Suprapubic skin (tissue), 4 donors: ENCODE results near the gene TSPAN32. TPM values are rescaled to one million over a fixed set of nuclear protein-coding genes. Genes with fewer than 3 reads are reported as not detected.

Source experiments
- DNase-seq, 2 donors: peaks; one replicate each; pipeline ENCODE4 v3.0.0-alpha.2; 2019; ENCODE audit warnings: low spot score in 2 of 2
- H3K27ac ChIP-seq: fragments of 200-600 bp; sonication (generic); one replicate; pipeline ENCODE4 v1.5.1; 2019
- H3K27me3 ChIP-seq: fragments of 200-600 bp; sonication (generic); one replicate; pipeline ENCODE4 v1.5.1; 2019
- H3K36me3 ChIP-seq: fragments of 200-600 bp; sonication (generic); one replicate; pipeline ENCODE4 v1.5.1; 2019
- H3K4me1 ChIP-seq: fragments of 200-600 bp; sonication (generic); one replicate; pipeline ENCODE4 v1.5.1; 2019
- H3K4me3 ChIP-seq: fragments of 200-600 bp; sonication (generic); one replicate; pipeline ENCODE4 v1.5.1; 2019; ENCODE audit warnings: mild to moderate bottlenecking
- H3K9me3 ChIP-seq: fragments of 200-600 bp; sonication (generic); one replicate; pipeline ENCODE4 v1.5.1; 2019
- EP300 ChIP-seq: sonication (generic); formaldehyde crosslinking; IDR thresholded peaks from one replicate; pipeline ENCODE4 v1.6.1; 2017; ENCODE audit warnings: antibody characterized with exemption
- POLR2A ChIP-seq, 2 donors: fragments of 450-650 bp; IDR thresholded peaks; one replicate each; pipeline ENCODE4 v1.6.1; 2017; ENCODE audit warnings: antibody characterized with exemption in 2 of 2, mild to moderate bottlenecking in 2 of 2, moderate library complexity in 2 of 2
- POLR2AphosphoS5 ChIP-seq, 3 donors: sonication (generic); formaldehyde crosslinking; IDR thresholded peaks; one replicate each; pipeline ENCODE4 v1.6.1; 2017; ENCODE audit warnings: antibody characterized with exemption in 3 of 3
- WGBS: methylation state at CpG from one replicate; pipeline ENCODE4 v1.1.5; 2018; 5-methylcytosine and 5-hydroxymethylcytosine counted together
- total RNA-seq, 4 donors: library from RNA; depleted of rRNA; stranded (reverse); fragments of >200 nt; gene quantifications; one replicate each; pipeline ENCODE4 v1.1.0, GENCODE V29; 2016
- TF ChIP-seq, protein P1 (sequence below), 2 donors: fragments of 200-600 bp in 1 of 2; fragments of 450-650 bp in 1 of 2; sonication (generic) in 1 of 2; IDR thresholded peaks; one replicate each; pipeline ENCODE4 v1.5.1; 2016 to 2019; ENCODE audit warnings: antibody characterized with exemption in 2 of 2, mild to moderate bottlenecking in 1 of 2, moderate library complexity in 1 of 2

TSPAN32 gene
- total RNA-seq, 4 donors from 2014 or later, result 0.26 to 4.3 TPM; not detected in 2

DNA sequence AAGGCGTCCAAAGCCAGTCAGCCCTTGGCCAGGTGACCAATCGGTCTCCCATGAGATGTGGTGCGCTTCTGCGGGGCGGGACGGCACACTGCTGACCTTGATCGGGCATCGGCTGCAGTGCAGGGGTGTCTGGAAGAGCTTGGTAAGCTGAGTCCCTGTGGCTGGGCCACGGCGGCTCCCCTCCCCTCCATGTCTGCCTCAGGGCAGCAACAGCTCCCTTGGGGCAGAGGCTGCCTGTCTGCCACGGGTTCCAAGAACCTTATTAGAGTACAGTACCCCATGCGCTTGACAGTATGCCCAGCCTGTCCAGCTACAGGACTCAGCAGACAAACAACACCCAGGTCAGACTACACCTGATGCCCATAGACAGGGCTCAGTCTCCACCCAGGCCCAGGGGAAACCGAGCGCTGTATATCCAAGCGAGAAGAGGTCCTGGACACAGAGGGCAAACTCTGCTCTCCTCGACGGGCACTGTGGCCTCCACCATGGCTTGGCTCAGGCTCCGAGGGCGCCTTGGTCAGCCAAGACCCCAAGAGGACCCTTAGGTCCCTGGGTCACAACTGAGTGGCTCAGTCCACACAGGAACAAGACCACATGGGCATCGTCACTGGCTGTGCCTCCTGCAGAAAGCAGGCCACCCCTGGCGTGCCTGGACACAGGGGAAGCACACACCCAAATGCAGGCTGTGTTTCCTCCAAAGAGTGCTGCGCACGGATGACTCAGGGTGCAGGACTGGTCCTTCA is 18.9 kb downstream of the TSPAN32 start:
- no peaks in the 10 kb centered on the region for H3K9me3 ChIP-seq
- no peak overlapping the region for H3K4me3 ChIP-seq
- no peaks in the 10 kb centered on the region for H3K27me3 ChIP-seq
- H3K36me3 ChIP-seq, result no peaks in the 10 kb centered on the region
- H3K27ac ChIP-seq, result no peak overlapping the region
- 85% methylated on average over 18 of the region's 23 CpGs for WGBS
- H3K4me1 ChIP-seq, result peaks cover 5% of the 10 kb centered on the region
- peak; percentile 52 to 53 for DNase-seq
- TF ChIP-seq POLR2AphosphoS5 (IDR thresholded peaks at IDR 0.05) (no peak), EP300 (no peak), POLR2A (IDR thresholded peaks at IDR 0.05) (no peak)
- TF ChIP-seq, protein P1, sequence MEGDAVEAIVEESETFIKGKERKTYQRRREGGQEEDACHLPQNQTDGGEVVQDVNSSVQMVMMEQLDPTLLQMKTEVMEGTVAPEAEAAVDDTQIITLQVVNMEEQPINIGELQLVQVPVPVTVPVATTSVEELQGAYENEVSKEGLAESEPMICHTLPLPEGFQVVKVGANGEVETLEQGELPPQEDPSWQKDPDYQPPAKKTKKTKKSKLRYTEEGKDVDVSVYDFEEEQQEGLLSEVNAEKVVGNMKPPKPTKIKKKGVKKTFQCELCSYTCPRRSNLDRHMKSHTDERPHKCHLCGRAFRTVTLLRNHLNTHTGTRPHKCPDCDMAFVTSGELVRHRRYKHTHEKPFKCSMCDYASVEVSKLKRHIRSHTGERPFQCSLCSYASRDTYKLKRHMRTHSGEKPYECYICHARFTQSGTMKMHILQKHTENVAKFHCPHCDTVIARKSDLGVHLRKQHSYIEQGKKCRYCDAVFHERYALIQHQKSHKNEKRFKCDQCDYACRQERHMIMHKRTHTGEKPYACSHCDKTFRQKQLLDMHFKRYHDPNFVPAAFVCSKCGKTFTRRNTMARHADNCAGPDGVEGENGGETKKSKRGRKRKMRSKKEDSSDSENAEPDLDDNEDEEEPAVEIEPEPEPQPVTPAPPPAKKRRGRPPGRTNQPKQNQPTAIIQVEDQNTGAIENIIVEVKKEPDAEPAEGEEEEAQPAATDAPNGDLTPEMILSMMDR (IDR thresholded peaks at IDR 0.05), result no peak

DNA sequence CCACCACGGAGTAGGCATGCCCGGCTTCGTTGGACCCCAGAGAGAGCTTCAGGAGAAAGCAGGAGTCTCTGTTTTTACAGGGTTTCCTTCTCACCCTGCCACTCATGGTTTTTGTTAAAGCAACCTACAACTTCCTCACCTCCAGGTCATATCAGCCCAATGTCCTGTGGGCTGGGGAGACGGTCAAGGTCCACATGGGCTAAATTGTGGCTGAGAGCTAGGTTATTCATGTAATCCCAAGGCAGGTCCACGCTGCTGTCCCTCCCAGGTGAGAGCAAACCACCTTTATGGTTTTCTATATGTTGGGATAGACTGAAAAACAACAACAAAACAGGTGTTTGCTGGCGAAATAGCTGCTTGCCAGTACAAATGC is 19.5 kb downstream of the TSPAN32 start:
- H3K36me3 ChIP-seq, result no peaks in the 10 kb centered on the region
- peaks cover 7% of the 10 kb centered on the region for H3K4me1 ChIP-seq
- DNase-seq, result peak; percentile 4 to 40
- H3K9me3 ChIP-seq, result no peaks in the 10 kb centered on the region
- 86% methylated on average over 6 of the region's 6 CpGs for WGBS
- no peak overlapping the region for H3K27ac ChIP-seq
- H3K27me3 ChIP-seq, result no peaks in the 10 kb centered on the region
- H3K4me3 ChIP-seq, result no peak overlapping the region
- TF ChIP-seq POLR2AphosphoS5 (IDR thresholded peaks at IDR 0.05) (no peak), EP300 (no peak), POLR2A (IDR thresholded peaks at IDR 0.05) (no peak)
- TF ChIP-seq, protein P1 (IDR thresholded peaks at IDR 0.05), result no peak

DNA sequence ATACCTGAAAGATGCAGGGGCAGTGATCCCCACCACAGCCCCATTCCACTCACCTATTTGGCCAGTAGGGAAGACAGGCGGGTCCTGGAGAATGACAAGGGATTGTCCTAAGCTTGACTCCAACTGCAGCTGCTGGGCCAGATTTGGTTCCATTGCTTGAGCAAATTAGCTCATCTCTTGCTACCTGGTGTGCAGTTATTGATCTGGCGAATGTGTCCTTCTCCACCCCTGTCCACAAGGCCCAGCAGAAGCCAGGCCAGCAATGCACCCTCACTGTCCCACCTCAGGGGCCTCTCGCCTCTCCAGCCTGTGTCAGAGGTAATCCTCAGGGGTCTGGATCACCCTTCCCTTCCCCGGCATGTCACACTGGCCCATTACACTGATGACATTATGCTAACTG is 23.3 kb downstream of the TSPAN32 start:
- TF ChIP-seq EP300 (no peak), POLR2A (IDR thresholded peaks at IDR 0.05) (no peak), POLR2AphosphoS5 (IDR thresholded peaks at IDR 0.05) (no peak)
- TF ChIP-seq, protein P1 (IDR thresholded peaks at IDR 0.05), result no peak
- H3K9me3 ChIP-seq, result no peaks in the 10 kb centered on the region
- peaks cover 7% of the 10 kb centered on the region for H3K4me1 ChIP-seq
- peak; percentile 15 to 67 for DNase-seq
- WGBS, result 100% methylated on average over 4 of the region's 4 CpGs
- no peaks in the 10 kb centered on the region for H3K36me3 ChIP-seq
- H3K27me3 ChIP-seq, result no peaks in the 10 kb centered on the region
- H3K4me3 ChIP-seq, result no peak overlapping the region
- no peak overlapping the region for H3K27ac ChIP-seq

DNA sequence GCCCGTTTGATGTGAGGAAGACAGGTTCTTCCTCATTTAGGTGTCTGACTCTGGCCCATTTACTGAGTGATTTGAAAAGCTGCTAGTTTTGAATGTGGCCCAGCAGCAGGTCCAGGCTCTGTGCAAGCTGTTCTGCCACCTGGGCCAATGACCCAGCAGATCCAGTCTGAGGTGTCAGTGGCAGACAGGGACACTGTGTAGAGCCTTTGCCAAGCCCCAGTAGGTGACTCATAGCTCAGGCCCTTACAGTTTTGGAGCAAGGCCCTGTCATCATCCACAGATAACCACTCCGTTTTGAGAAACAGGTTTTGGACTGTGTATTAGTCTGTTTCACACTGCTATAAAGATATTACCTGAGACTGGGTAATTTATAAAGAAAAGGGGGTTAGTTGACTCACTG is 23.9 kb downstream of the TSPAN32 start:
- Histone ChIP-seq H3K36me3 (no peaks in the 10 kb centered on the region), H3K4me1 (peaks cover 7% of the 10 kb centered on the region), H3K4me3 (no peak overlapping the region), H3K9me3 (no peaks in the 10 kb centered on the region), H3K27ac (no peak overlapping the region), H3K27me3 (no peaks in the 10 kb centered on the region)
- 29% methylated on average over 2 of the region's 2 CpGs for WGBS
- TF ChIP-seq POLR2AphosphoS5 (IDR thresholded peaks at IDR 0.05), result no peak
- TF ChIP-seq, protein P1 (IDR thresholded peaks at IDR 0.05), result no peak
- no peak for TF ChIP-seq POLR2A (IDR thresholded peaks at IDR 0.05)
- no peak for TF ChIP-seq EP300
- DNase-seq, result peak; percentile 16 to 28

DNA sequence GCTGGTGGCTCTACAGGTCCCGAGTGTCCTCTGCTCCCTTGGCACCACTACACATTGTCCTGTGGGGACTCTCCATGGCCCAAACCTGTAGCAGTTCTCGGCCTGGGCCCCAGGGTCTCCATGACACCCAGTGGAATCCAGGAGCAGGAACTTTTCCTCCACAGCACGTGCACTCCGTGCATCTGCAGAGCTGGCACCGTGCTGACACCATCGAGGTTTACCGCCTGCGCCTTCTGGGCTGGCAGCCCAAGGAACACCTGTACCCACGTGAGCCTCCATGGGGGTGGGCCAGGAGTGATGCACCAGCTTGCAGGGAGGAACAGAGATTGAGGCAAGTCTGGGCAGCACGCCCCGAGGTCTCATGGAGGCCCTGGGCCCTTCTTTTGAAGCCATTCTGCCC is 25.2 kb downstream of the TSPAN32 start:
- WGBS, result 86% methylated on average over 2 of the region's 11 CpGs
- Histone ChIP-seq H3K36me3 (no peaks in the 10 kb centered on the region), H3K4me3 (no peak overlapping the region), H3K27me3 (no peaks in the 10 kb centered on the region), H3K9me3 (no peaks in the 10 kb centered on the region), H3K4me1 (peaks cover 7% of the 10 kb centered on the region), H3K27ac (no peak overlapping the region)
- TF ChIP-seq POLR2A (IDR thresholded peaks at IDR 0.05) (no peak), POLR2AphosphoS5 (IDR thresholded peaks at IDR 0.05) (no peak), EP300 (no peak)
- TF ChIP-seq, protein P1 (IDR thresholded peaks at IDR 0.05), result no peak
- peak in 1 of 2 donors; percentile 61 for DNase-seq
